ENCODE results near the gene KDM4C.

KDM4C gene

GRCh38 chr9:6884990-6885389 lies 127.2 kb downstream of the KDM4C start:
- Histone ChIP-seq H3K4me1 (no peaks in the 10 kb centered on the region), H3K27me3 (no peaks in the 10 kb centered on the region), H3K36me3 (no peaks in the 10 kb centered on the region), H3K9me3 (no peaks in the 10 kb centered on the region), H3K4me3 (ENCODE audit: low read depth, low read length) (no peak overlapping the region)
- TF ChIP-seq CTCF (IDR thresholded peaks at IDR 0.05; ENCODE audit: low read depth, low read length), result no peak
- no peak for DNase-seq

GRCh38 chr9:6887051-6887450 lies 129.3 kb downstream of the KDM4C start:
- DNase-seq, result no peak
- Histone ChIP-seq H3K4me1 (no peaks in the 10 kb centered on the region), H3K27me3 (no peaks in the 10 kb centered on the region), H3K9me3 (no peaks in the 10 kb centered on the region), H3K36me3 (no peaks in the 10 kb centered on the region), H3K4me3 (ENCODE audit: low read depth, low read length) (no peak overlapping the region)
- TF ChIP-seq CTCF (IDR thresholded peaks at IDR 0.05; ENCODE audit: low read depth, low read length), result no peak

- Histone ChIP-seq H3K27me3 (no peaks in the 10 kb centered on the region), H3K4me1 (no peaks in the 10 kb centered on the region), H3K9me3 (no peaks in the 10 kb centered on the region), H3K36me3 (no peaks in the 10 kb centered on the region), H3K4me3 (ENCODE audit: low read depth, low read length) (no peak overlapping the region)
- DNase-seq, result no peak
- TF ChIP-seq CTCF (IDR thresholded peaks at IDR 0.05; ENCODE audit: low read depth, low read length), result no peak
Observed at GRCh38 chr9:6889868-6890267, 132.1 kb downstream of the KDM4C start.

- Histone ChIP-seq H3K36me3 (no peaks in the 10 kb centered on the region), H3K4me3 (ENCODE audit: low read depth, low read length) (no peak overlapping the region), H3K4me1 (no peaks in the 10 kb centered on the region), H3K27me3 (no peaks in the 10 kb centered on the region), H3K9me3 (no peaks in the 10 kb centered on the region)
- TF ChIP-seq CTCF (IDR thresholded peaks at IDR 0.05; ENCODE audit: low read depth, low read length), result no peak
- DNase-seq, result no peak
Observed at GRCh38 chr9:6893350-6894131, 135.8 kb downstream of the KDM4C start.

- Histone ChIP-seq H3K27me3 (no peaks in the 10 kb centered on the region), H3K9me3 (no peaks in the 10 kb centered on the region), H3K36me3 (no peaks in the 10 kb centered on the region), H3K4me3 (ENCODE audit: low read depth, low read length) (no peak overlapping the region), H3K4me1 (no peaks in the 10 kb centered on the region)
- no peak for TF ChIP-seq CTCF (IDR thresholded peaks at IDR 0.05; ENCODE audit: low read depth, low read length)
- no peak for DNase-seq
Observed at GRCh38 chr9:6894135-6894534, 136.4 kb downstream of the KDM4C start.

GRCh38 chr9:6895754-6896153 lies 138.0 kb downstream of the KDM4C start:
- Histone ChIP-seq H3K27me3 (no peaks in the 10 kb centered on the region), H3K36me3 (no peaks in the 10 kb centered on the region), H3K4me3 (ENCODE audit: low read depth, low read length) (no peak overlapping the region), H3K4me1 (no peaks in the 10 kb centered on the region), H3K9me3 (no peaks in the 10 kb centered on the region)
- no peak for TF ChIP-seq CTCF (IDR thresholded peaks at IDR 0.05; ENCODE audit: low read depth, low read length)
- DNase-seq, result no peak

All from BE2C (cell line).